HEK293 (cell line): ENCODE measurements around the gene SLC9A9.

Experiments
- CTCF ChIA-PET: fragments of 350-600 bp; formaldehyde crosslinking; extraction: SDS; loops from one replicate; lab custom pipeline; 2021; ENCODE audit warnings: antibody characterized with exemption; lab: Yijun Ruan, JAX
- POLR2A ChIA-PET: fragments of 300-600 bp; formaldehyde crosslinking; extraction: SDS; loops from one replicate; lab custom pipeline; 2020; ENCODE audit warnings: antibody characterized with exemption, inconsistent platforms; lab: Yijun Ruan, JAX
- H3K27ac ChIP-seq: fragments of 200-500 bp; sonication (Bioruptor generic); 2 replicates; pipeline ENCODE4 v1.5.1; 2014; ENCODE audit warnings: low read depth, low read length, control low read depth, inconsistent platforms; ENCODE audit errors: extremely low read depth
- H3K36me3 ChIP-seq, 2 experiments: fragments of 200-500 bp in 1 of 2; sonication (Bioruptor generic) in 1 of 2; 1 replicate in 1 of 2; 2 replicates in 1 of 2; pipeline ENCODE4 v1.5.1; 2014 to 2017; ENCODE audit warnings: inconsistent platforms in 2 of 2, low read length in 2 of 2; ENCODE audit not compliant: control insufficient read depth in 2 of 2, insufficient read depth in 1 of 2
- H3K4me1 ChIP-seq: fragments of 200-500 bp; sonication (Bioruptor generic); 2 replicates; pipeline ENCODE4 v1.5.1; 2014; ENCODE audit warnings: mild to moderate bottlenecking, low read length, inconsistent platforms; ENCODE audit not compliant: control insufficient read depth, insufficient read depth
- H3K4me3 ChIP-seq: 2 replicates; pipeline ENCODE4 v1.5.1; 2011; ENCODE audit warnings: low read depth, mild to moderate bottlenecking, control low read depth, low read length, moderate library complexity
- H3K9me3 ChIP-seq: fragments of 200-500 bp; sonication (Bioruptor generic); 2 replicates; pipeline ENCODE4 v1.5.1; 2014; ENCODE audit warnings: low read depth, low read length, inconsistent platforms; ENCODE audit not compliant: control insufficient read depth, insufficient read depth
- KLF17 ChIP-seq: fragments of 450-650 bp; formaldehyde crosslinking; IDR thresholded peaks from 2 replicates; pipeline ENCODE4 v1.5.1; 2016; ENCODE audit warnings: missing biosample characterization, missing genetic modification characterization
- OSR2 ChIP-seq: fragments of 450-650 bp; formaldehyde crosslinking; IDR thresholded peaks from 2 replicates; pipeline ENCODE4 v1.5.1; 2016; ENCODE audit warnings: missing biosample characterization, missing genetic modification characterization
- REST ChIP-seq: fragments of 450-650 bp; formaldehyde crosslinking; IDR thresholded peaks from 2 replicates; pipeline ENCODE4 v1.5.1; 2016; ENCODE audit warnings: missing biosample characterization, missing genetic modification characterization
- TRIM28 ChIP-seq: IDR thresholded peaks from 2 replicates; pipeline ENCODE4 v1.6.1; 2011; ENCODE audit warnings: low read length, control low read depth, borderline replicate concordance
- ZBTB20 ChIP-seq: fragments of 450-650 bp; formaldehyde crosslinking; IDR thresholded peaks from 2 replicates; pipeline ENCODE4 v1.5.1; 2016; ENCODE audit warnings: missing biosample characterization, missing genetic modification characterization
- ZNF10 ChIP-seq: fragments of 450-650 bp; formaldehyde crosslinking; IDR thresholded peaks from 2 replicates; pipeline ENCODE4 v1.5.1; 2017; ENCODE audit warnings: missing biosample characterization, missing genetic modification characterization
- ZNF133 ChIP-seq: fragments of 450-650 bp; formaldehyde crosslinking; IDR thresholded peaks from 2 replicates; pipeline ENCODE4 v1.5.1; 2016; ENCODE audit warnings: missing biosample characterization, missing genetic modification characterization
- ZNF211 ChIP-seq: fragments of 450-650 bp; formaldehyde crosslinking; IDR thresholded peaks from 2 replicates; pipeline ENCODE4 v1.5.1; 2016; ENCODE audit warnings: low read depth, missing biosample characterization, missing genetic modification characterization
- ZNF311 ChIP-seq: fragments of 450-650 bp; formaldehyde crosslinking; IDR thresholded peaks from 2 replicates; pipeline ENCODE4 v1.5.1; 2017; ENCODE audit warnings: missing biosample characterization, missing genetic modification characterization, borderline replicate concordance
- ZNF335 ChIP-seq: fragments of 450-650 bp; formaldehyde crosslinking; conservative IDR thresholded peaks from 2 replicates; pipeline ENCODE4 v1.5.1; 2016; ENCODE audit warnings: missing biosample characterization, missing genetic modification characterization
- ZNF394 ChIP-seq: fragments of 450-650 bp; formaldehyde crosslinking; IDR thresholded peaks from 2 replicates; pipeline ENCODE4 v1.5.1; 2016; ENCODE audit warnings: missing biosample characterization, missing genetic modification characterization, mild to moderate bottlenecking, moderate library complexity, borderline replicate concordance
- ZNF398 ChIP-seq: fragments of 450-650 bp; formaldehyde crosslinking; IDR thresholded peaks from 2 replicates; pipeline ENCODE4 v1.5.1; 2017; ENCODE audit warnings: missing biosample characterization, missing genetic modification characterization
- ZNF433 ChIP-seq: fragments of 450-650 bp; formaldehyde crosslinking; IDR thresholded peaks from 2 replicates; pipeline ENCODE4 v1.5.1; 2016; ENCODE audit warnings: missing biosample characterization, missing genetic modification characterization, low read depth
- ZNF501 ChIP-seq: fragments of 450-650 bp; formaldehyde crosslinking; IDR thresholded peaks from 2 replicates; pipeline ENCODE4 v1.5.1; 2016; ENCODE audit warnings: missing biosample characterization, missing genetic modification characterization
- ZNF521 ChIP-seq: fragments of 450-650 bp; formaldehyde crosslinking; IDR thresholded peaks from 2 replicates; pipeline ENCODE4 v1.5.1; 2017; ENCODE audit warnings: missing biosample characterization, mild to moderate bottlenecking, missing genetic modification characterization
- ZNF830 ChIP-seq: fragments of 450-650 bp; IDR thresholded peaks from 2 replicates; pipeline ENCODE4 v1.5.0; 2018; ENCODE audit warnings: missing biosample characterization, missing genetic modification characterization, low read depth, mild to moderate bottlenecking, moderate library complexity

Gene SLC9A9

GRCh38 chr3:143476965-143477640, 371.2 kb downstream of the SLC9A9 start (continued):
- TF ChIP-seq REST, result no peak

- ChIA-PET POLR2A (no interaction called here), CTCF (no interaction called here)
- Histone ChIP-seq H3K27ac (no peak overlapping the region), H3K9me3 (no peaks in the 10 kb centered on the region), H3K36me3 (no peaks in the 10 kb centered on the region), H3K4me1 (no peaks in the 10 kb centered on the region), H3K4me3 (no peak overlapping the region)
- TF ChIP-seq KLF17 (tag by site-specific recombination) (no peak), ZNF398 (tag by site-specific recombination) (no peak), ZNF521 (tag by site-specific recombination) (no peak), ZNF10 (tag by site-specific recombination) (no peak)
Measured at GRCh38 chr3:143475981-143476380, 372.3 kb downstream of the SLC9A9 start.

- Histone ChIP-seq H3K36me3 (no peaks in the 10 kb centered on the region), H3K4me3 (no peak overlapping the region), H3K9me3 (no peaks in the 10 kb centered on the region), H3K27ac (no peak overlapping the region), H3K4me1 (no peaks in the 10 kb centered on the region)
- TF ChIP-seq ZNF433 (no peak), ZNF830 (no peak), ZNF501 (tag by site-specific recombination) (no peak), ZNF211 (no peak)
- CTCF ChIA-PET, result no interaction called here
- POLR2A ChIA-PET, result no interaction called here
Measured at GRCh38 chr3:143472731-143473523, 375.3 kb downstream of the SLC9A9 start.

GRCh38 chr3:143471705-143472104, 376.6 kb downstream of the SLC9A9 start:
- POLR2A ChIA-PET, result no interaction called here
- H3K4me3 ChIP-seq, result no peak overlapping the region

More at GRCh38 chr3:143471705-143472104, 376.6 kb downstream of the SLC9A9 start:
- TF ChIP-seq ZNF133 (no peak), ZNF394 (tag by site-specific recombination) (no peak), ZNF335 (tag by site-specific recombination) (no peak), ZNF311 (tag by site-specific recombination) (no peak), ZBTB20 (tag by site-specific recombination) (no peak), TRIM28 (no peak), OSR2 (tag by site-specific recombination) (no peak)
- CTCF ChIA-PET, result no interaction called here
- H3K9me3 ChIP-seq, result no peaks in the 10 kb centered on the region
- no peaks in the 10 kb centered on the region for H3K36me3 ChIP-seq
- no peak overlapping the region for H3K27ac ChIP-seq
- H3K4me1 ChIP-seq, result no peaks in the 10 kb centered on the region
